OCI-LY3 (cell line): ENCODE data around the gene UBQLN1.

Experiments used
- EZH2phosphoT487 ChIP-seq: fragments of 200-600 bp; shearing (Covaris generic); IDR thresholded peaks from 2 replicates; pipeline ENCODE4 v1.6.1; 2018; ENCODE audit warnings: antibody characterized with exemption, mixed run types, low read depth
- TF ChIP-seq, protein P1 (sequence below): fragments of 200-600, 300-600 bp; sonication (generic); IDR thresholded peaks from 2 replicates; pipeline ENCODE4 v1.5.1; 2014; ENCODE audit warnings: antibody characterized with exemption, low read length, low read depth

DNA sequence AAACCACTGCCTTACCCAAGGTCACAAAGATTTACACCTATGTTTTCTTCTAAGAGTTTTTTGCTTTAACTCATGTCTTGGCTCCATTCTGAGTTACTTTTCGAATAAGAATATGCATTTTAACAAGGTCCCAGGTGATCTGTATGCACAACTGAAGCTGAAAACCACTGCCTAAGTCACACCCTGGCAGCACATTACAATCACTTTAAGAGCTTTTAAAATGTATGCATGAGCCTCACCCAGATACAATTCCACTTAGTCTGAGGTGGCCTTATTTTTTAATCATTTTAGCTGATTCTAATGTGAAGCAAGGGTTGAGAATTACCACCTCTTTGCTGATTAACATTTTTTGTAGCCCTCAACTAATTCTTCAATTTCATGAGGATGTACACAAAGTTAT lies 55.3 kb downstream of the UBQLN1 start:
- TF ChIP-seq, protein P1, sequence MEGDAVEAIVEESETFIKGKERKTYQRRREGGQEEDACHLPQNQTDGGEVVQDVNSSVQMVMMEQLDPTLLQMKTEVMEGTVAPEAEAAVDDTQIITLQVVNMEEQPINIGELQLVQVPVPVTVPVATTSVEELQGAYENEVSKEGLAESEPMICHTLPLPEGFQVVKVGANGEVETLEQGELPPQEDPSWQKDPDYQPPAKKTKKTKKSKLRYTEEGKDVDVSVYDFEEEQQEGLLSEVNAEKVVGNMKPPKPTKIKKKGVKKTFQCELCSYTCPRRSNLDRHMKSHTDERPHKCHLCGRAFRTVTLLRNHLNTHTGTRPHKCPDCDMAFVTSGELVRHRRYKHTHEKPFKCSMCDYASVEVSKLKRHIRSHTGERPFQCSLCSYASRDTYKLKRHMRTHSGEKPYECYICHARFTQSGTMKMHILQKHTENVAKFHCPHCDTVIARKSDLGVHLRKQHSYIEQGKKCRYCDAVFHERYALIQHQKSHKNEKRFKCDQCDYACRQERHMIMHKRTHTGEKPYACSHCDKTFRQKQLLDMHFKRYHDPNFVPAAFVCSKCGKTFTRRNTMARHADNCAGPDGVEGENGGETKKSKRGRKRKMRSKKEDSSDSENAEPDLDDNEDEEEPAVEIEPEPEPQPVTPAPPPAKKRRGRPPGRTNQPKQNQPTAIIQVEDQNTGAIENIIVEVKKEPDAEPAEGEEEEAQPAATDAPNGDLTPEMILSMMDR: no peak
- no peak for TF ChIP-seq EZH2phosphoT487
